GM21381 (cell line): ENCODE measurements around the gene SLC10A1.
"Not testable (repeated sequence)": the region's sequence is repeated elsewhere in the genome, so short reads cannot be mapped to it uniquely, and the experiment has no call there.

Source experiments
- ATAC-seq: cut with Tn5 transposase; IDR thresholded peaks from one replicate; pipeline ENCODE4 v1.9.1; 2021; ENCODE audit warnings: mild to moderate bottlenecking, moderate library complexity; ENCODE audit not compliant: unreplicated experiment

SLC10A1 gene

DNA sequence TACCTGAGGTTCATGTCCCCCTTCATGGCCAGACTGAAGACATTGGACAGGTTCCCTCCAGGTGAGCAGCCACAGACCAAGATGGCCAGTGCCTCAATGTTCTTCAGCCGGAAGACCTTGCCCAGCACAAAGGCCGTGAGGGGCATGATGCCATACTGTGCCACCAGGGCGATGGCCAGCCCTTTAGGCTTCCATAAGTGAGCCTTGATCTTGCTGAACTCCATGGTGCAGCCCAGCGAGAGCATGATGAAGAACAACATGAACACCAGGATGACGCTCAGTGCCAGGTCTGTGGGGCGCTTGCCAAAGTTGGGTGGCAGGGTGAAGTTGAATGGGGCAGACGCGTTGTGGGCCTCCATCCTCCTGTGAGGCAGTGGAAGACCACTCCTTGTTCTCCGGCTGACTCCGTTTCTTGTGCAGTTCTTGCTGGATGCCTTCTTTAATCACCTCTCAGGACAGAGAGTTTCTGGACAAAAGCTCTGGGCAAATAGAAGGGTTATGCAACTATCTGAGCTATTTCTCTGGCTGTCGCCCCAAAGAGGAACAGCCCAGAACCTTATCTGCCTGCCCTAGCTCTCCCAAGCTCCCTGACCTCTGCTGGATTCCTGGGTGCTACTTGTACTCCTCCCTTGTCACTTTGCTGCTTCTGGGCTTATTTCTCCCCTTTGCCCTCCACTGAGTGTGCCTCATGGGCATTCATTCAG is at the start of gene SLC10A1:
Gene SLC10A1, minus strand, starts transcription at position 445 of the 704 bp plus-strand sequence. Its CDS starts 86 bp downstream, at position 359.
- ATAC-seq, result no peak

DNA sequence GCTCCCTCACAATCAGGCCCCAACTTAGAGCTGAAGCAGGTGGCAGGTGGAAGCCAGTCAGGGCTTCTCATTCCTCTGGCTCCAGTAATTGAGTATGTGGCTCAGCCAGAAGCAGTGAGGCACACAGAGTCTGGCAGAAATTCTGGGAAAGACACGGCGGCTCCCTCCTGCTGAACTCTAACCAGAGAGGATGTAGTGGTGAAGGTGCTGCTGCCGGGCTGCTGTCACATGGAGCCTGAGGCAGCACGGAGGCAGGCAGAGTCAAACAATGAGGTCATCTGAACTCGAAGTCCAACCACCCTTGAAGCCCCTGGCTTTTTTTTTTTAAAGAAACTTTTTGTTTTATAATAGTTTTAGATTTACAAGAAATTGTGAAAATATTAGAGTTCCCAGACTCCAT is 48.7 kb upstream of the SLC10A1 start:
- ATAC-seq, result no peak

DNA sequence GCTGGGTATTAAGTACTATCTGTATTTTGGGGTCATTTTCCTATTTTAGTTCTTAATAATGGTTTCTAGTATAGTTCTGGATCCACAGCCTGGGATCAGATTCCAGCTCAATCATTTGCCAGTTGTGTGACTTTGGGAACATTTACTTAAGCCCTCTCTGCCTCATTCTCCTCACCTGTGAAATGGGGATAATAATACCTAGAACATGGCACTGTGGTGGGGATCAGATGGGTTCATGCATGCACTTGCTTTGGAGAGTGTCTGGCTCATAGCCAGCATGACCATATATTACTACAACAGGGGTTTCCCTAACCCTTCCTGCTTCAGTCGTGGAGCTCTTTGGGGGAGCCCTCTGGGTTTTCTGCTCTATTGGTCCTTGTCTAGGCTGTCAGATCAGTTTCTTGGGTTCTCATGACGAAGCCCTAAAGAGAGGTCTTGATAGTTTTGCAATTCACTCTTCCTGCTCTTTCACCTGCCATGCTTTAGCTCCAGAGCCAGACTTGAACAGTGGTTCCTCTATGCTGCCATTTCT is 48.1 kb upstream of the SLC10A1 start:
- no peak for ATAC-seq

DNA sequence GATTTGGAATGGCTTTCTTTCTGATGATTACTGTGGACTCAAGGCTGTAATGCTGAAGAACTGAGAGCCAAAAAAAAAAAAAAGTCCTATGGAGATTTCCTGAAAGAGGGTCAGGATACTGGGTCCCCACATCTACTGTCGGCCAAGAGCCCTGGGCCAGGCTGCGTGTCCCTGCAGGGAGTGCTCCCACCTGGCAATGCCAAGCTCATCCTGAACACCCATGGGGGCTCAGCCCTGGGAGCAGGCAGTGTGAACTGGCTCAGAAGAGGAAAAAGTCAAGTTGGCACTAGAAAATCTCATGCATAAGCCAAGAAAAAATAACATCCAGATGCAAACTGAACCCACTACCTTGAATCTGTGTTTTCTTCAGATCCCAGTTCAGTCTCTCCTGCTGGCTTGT is 47.1 kb upstream of the SLC10A1 start:
- no peak for ATAC-seq

DNA sequence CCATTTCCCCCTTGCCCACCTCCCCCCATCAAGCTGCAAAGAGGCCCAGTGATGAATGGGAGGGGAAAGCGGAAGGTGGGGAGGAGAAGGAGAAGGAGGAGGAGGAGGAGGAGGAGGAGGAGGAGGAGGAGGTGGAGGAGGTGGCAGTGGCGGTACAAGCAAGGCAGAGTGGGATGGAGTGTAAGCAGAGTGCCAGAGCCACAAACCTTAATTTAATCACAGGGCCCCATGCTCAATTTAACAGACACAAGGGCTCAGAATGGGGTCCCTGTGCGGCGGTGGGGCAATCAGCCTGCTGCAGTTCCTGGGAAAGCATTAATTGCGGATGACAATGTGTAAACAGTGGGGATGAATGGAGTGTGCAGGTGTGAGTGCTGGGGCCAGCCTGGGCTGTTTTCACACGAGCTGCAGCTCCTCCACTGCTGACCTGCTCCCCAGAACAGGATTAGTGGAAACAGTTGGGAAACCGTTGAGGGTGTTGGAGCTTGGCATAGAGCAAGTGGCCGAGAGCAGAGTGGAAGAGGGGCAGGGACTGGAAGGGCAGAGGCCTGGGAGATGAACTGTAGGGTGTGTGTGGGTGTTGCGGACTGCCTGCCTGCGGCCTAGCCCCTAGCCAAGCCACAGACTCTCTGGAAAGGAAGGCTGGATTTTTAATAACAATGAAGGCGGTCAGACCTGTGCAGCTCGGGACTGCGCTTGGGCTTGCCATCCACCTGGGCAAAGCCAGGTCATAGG is 45.8 kb upstream of the SLC10A1 start:
- no peak for ATAC-seq

DNA sequence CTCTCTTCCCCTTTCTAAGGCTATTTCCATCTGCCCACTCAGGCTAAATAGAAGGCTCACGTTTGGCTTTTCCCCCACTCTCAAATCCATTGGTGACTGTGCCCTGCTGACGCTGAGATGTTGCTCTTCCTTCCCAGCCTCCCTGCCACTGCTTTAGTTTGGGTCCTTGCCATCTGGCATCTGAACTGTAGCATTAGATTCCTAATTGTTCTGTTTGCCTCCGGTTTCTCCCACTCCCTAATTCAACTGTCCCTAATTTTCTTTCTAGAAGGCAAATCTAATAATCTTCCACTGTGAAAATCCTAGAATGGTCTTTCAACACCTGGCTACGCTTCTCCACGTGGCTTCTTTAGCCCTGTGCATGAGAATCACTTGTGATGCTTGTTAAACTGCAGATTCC is 44.6 kb upstream of the SLC10A1 start:
- no peak for ATAC-seq

GRCh38 chr14:69839661-69840060 is 42.6 kb upstream of the SLC10A1 start:
- no peak for ATAC-seq

DNA sequence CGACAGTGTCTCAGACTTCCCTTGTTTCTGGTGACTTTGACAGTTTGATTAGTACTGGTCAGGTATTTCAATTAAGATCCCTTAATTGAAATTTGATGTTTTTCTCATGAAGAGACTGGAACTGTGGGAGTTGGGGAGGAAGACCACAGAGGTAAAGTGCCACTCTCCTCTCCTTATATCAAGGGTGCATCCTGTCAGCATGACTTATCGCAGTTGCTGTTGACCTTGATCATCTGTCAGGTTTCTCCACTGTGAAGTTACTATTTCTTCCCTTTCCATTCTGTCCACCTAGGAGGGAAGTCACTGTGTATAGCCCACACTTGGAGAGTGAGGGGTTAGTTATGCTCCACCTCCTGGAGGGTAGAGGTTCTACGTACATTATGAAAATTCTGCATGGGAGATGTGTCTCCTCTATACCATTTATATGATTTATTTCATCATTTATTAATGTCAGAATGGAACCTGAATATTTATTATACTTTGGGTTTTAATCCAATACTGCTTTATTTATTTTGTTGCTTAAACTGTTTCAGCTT is 41.9 kb upstream of the SLC10A1 start:
- ATAC-seq, result no peak

DNA sequence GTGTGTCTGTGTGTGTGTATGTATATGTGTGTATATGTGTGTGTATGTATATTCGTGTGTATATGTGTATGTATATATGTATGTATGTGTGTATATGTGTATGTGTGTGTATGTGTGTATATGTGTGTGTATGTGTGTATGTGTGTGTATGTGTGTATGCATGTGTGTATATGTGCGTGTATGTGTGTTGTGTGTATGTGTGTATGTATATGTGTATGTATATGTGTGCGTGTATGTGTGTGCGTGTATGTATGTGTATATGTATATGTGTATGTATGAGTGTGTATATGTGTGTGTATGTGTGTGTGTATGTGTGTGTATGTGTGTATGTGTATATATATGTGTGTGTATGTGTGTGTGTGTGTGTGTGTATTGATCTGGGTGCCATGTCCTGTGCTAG is 31.8 kb upstream of the SLC10A1 start:
- ATAC-seq, result no peak

DNA sequence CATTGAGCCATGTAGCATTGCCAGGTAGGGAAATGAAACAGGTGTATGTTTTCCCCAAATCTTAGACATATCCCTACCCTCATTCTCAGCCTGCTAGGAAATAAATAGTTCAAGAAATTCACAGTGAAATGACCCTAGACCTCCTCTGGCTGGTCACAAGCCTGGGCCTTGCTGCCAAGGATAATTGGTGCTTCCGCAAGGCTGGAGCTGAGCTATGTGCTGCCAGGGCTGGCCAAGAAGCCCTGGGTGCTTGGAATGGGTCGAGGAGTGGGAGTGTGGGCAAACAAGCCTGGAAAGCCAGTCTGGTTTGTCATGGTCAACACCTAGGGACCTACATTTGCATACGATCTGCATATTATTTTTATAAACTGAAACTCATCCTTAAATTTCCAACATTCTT is 31.3 kb upstream of the SLC10A1 start:
- ATAC-seq, result no peak

- ATAC-seq, result no peak
Observed at GRCh38 chr14:69827560-69827959, 30.5 kb upstream of the SLC10A1 start.

DNA sequence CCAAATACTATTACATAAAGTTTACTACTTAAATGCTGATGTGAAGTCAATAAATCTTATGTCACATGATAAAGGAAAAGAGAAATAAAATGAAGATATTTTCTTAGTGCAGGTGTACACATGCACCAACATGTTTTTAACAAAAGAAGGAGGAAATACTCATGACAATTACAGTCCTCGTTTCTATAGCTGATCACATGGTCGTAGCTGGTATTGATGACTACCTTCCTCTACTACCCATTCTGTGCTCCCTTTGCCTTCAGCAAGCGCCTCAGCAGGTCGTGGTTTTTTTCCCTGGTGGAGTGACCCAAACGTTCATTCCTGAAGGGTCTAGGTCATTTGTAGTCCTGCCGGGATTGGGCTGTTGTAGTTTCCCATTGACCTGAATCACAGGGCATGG is 25.4 kb upstream of the SLC10A1 start:
- ATAC-seq, result no peak

DNA sequence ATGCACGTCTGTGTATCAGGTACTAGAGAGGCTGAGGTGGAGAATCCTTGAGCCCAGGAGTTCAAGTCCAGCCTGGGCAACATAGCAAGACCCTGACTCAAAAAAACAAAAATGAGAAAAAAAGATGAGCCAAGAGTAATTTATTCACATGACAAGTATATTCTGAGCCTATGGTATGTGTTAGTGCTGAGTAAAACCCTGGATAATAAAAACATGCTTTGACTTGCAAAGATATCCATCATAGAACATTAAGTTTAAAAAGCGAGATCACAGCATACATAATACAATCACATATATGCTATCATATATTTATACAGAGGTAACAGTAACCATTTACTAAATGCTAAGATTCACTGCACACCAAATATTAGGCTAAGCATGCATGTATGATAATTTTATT is 23.9 kb upstream of the SLC10A1 start:
- no peak for ATAC-seq

DNA sequence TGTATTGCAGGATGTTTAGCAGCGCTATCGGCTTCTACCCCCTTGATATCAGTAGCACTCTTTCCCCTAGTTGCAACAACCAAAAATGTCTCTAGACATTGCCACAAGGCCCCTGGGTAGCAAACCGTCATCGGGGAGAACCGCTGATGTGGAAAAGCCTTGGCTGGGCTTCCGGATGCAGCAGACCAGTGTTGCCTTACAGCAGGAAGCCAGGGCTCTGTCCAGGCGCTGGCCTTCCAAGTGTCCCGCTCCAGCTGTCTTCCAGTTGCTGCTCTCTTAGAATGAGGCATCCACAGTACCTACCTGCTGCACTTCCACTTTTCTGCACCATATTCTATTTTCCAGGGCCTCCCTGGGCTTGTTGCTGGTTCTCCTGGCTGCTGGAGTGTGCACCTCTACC is 22.6 kb upstream of the SLC10A1 start:
- no peak for ATAC-seq

DNA sequence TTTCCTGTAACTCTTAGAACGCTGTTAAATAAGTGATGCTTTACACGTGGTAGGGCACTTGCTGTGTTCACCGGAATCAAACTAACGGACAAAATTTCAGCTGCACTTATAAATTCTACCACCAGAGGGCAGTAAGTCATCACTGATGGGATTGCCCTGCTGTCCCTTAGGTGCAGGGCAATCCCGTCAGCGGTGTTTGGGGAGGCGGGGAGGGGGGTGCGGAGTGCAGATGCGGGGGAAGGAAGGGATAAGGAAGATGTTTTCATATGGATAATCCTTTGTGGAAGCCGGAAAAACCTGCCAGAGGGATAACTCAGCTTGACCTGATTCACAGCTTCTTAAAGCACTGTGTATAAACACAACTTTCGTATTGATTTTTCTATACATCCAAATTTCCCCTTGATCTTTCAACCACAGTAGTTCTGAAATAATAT is 21.7 kb upstream of the SLC10A1 start:
- ATAC-seq, result peak; percentile 66

DNA sequence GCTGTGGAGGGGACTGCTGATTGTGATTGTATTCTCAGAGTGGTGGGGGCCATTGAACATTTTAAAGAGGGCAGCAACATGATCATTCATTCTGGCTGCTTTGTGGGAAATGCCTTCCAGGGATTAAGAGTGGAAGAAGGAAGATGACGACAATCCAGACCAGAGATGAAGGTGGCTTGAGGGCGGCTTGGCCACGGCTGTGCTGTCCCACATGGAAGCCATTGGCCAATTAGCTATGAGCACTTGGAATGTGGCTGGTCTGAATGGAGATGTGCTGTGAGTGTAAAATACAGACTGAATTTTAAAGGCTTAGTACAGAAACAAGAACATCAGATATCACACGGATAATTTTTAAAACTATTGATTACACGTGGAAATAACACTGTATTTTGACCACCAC is 19.2 kb upstream of the SLC10A1 start:
- no peak for ATAC-seq

- ATAC-seq, result no peak
Observed at GRCh38 chr14:69815556-69815955, 18.5 kb upstream of the SLC10A1 start.

- no peak for ATAC-seq
Observed at GRCh38 chr14:69814397-69814796, 17.4 kb upstream of the SLC10A1 start.

GRCh38 chr14:69813346-69813745 is 16.3 kb upstream of the SLC10A1 start:
- not testable (repeated sequence) for ATAC-seq

DNA sequence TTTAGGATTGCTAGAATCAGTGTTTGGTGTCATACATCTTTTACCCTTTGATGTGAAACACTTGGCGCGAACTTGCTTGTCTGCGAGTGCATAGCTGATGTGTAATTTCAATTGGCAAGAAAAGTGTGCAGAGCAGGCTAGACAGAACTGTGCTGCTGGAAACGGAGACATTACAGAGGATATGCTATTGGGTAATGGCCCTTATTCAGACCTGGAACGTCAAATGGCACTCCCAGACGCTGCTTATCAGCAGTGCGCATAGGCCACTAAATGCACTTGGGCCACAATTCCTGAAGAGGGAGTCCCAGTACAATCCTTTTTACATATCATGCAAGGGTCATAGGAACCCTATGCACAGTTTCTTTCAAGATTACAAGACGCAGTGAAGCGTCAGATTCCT is 15.7 kb upstream of the SLC10A1 start:
- ATAC-seq, result no peak

DNA sequence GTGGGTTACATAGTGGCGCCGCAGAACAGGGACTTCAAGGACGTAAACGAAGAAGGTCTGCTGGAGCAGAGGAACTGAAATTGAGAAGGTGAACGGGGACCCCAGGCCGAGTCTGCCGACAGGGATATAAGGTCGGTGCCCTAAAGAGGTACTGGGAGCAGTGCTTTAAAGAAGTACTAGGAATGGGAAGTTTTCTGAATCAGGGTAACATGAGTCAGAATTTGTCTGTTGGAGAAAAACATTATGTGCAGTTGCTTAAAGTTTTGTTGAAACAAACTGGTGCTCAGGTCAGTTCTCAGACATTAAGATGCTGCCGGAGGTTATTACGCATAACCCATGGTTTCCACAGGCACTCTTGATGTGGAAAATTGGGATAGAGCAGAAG is 14.8 kb upstream of the SLC10A1 start:
- ATAC-seq, result no peak
